Glutamatergic neuron (in vitro differentiated cells): ENCODE measurements around the gene POLN. TPM values are rescaled to one million over a fixed set of nuclear protein-coding genes. Genes with fewer than 3 reads are reported as not detected.

Experiments
- DNase-seq: peaks from one replicate; pipeline ENCODE4 v3.0.0; 2022
- H3K27ac Mint-ChIP-seq: one replicate; pipeline ENCODE4 v1.8.0; 2020; ENCODE audit warnings: mild to moderate bottlenecking, mixed read lengths, inconsistent platforms; ENCODE audit not compliant: unreplicated experiment
- H3K27me3 Mint-ChIP-seq: one replicate; pipeline ENCODE4 v1.8.0; 2020; ENCODE audit warnings: mild to moderate bottlenecking, moderate library complexity, mixed read lengths, inconsistent platforms; ENCODE audit not compliant: unreplicated experiment
- H3K36me3 Mint-ChIP-seq: one replicate; pipeline ENCODE4 v1.8.0; 2020; ENCODE audit warnings: mild to moderate bottlenecking, mixed read lengths, inconsistent platforms; ENCODE audit not compliant: unreplicated experiment
- H3K4me1 Mint-ChIP-seq: one replicate; pipeline ENCODE4 v1.8.0; 2020; ENCODE audit warnings: mild to moderate bottlenecking, low read depth, mixed read lengths, inconsistent platforms; ENCODE audit not compliant: unreplicated experiment
- H3K4me3 Mint-ChIP-seq: one replicate; pipeline ENCODE4 v1.8.0; 2020; ENCODE audit warnings: mild to moderate bottlenecking, mixed read lengths, inconsistent platforms; ENCODE audit not compliant: unreplicated experiment
- H3K9me3 Mint-ChIP-seq: one replicate; pipeline ENCODE4 v1.8.0; 2020; ENCODE audit warnings: mild to moderate bottlenecking, moderate library complexity, mixed read lengths, inconsistent platforms; ENCODE audit not compliant: unreplicated experiment
- total RNA-seq: library from RNA; stranded (reverse); fragmentation: NEBNext Ultra II Directional; extraction: Animal tissue kit (Norgen Biotek cat#: 25700); gene quantifications from one replicate; pipeline ENCODE4 v1.2.1, GENCODE V29; 2021; ENCODE audit not compliant: unreplicated experiment
- TF ChIP-seq, protein P1 (sequence below): fragments of 200-600 bp; sonication (generic); IDR thresholded peaks from one replicate; pipeline ENCODE4 v1.5.0; 2021; ENCODE audit not compliant: partially characterized antibody, unreplicated experiment

The POLN gene
- total RNA-seq, 1 donor from 2014 or later: 6.8 TPM

- peaks cover 3% of the 10 kb centered on the region for H3K9me3 Mint-ChIP-seq
- no peak overlapping the region for H3K4me3 Mint-ChIP-seq
- no peaks in the 10 kb centered on the region for H3K4me1 Mint-ChIP-seq
- peaks cover 6% of the 10 kb centered on the region for H3K36me3 Mint-ChIP-seq
- no peaks in the 10 kb centered on the region for H3K27me3 Mint-ChIP-seq
- TF ChIP-seq, protein P1, sequence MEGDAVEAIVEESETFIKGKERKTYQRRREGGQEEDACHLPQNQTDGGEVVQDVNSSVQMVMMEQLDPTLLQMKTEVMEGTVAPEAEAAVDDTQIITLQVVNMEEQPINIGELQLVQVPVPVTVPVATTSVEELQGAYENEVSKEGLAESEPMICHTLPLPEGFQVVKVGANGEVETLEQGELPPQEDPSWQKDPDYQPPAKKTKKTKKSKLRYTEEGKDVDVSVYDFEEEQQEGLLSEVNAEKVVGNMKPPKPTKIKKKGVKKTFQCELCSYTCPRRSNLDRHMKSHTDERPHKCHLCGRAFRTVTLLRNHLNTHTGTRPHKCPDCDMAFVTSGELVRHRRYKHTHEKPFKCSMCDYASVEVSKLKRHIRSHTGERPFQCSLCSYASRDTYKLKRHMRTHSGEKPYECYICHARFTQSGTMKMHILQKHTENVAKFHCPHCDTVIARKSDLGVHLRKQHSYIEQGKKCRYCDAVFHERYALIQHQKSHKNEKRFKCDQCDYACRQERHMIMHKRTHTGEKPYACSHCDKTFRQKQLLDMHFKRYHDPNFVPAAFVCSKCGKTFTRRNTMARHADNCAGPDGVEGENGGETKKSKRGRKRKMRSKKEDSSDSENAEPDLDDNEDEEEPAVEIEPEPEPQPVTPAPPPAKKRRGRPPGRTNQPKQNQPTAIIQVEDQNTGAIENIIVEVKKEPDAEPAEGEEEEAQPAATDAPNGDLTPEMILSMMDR: no peak
- no peak for DNase-seq
- H3K27ac Mint-ChIP-seq: no peak overlapping the region
Measured at GRCh38 chr4:2136726-2137125, 105.2 kb downstream of the POLN start.

DNA sequence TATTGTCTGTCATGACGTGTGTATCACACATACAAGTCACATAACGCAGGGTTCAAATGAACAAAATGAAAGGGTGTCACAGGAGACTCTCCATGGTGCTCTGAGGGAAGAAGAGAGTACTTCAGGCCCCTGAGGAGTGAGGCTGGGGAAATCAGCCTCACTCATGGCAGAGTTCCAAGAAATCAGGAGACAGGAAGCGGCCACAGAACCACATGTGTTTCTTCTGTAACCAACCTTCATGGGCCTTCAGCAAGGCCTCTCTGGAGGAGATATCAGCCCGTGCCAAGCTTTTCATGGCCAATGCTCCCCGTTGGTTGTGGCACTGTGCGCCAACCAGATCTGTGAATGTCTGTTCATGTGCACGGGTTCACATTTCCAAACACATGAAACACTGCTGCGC is 106.8 kb downstream of the POLN start:
- Mint-ChIP-seq H3K4me1 (no peaks in the 10 kb centered on the region), H3K27me3 (no peaks in the 10 kb centered on the region), H3K36me3 (peaks cover 6% of the 10 kb centered on the region), H3K27ac (no peak overlapping the region), H3K9me3 (peaks cover 3% of the 10 kb centered on the region), H3K4me3 (no peak overlapping the region)
- DNase-seq: no peak
- TF ChIP-seq, protein P1: no peak

DNA sequence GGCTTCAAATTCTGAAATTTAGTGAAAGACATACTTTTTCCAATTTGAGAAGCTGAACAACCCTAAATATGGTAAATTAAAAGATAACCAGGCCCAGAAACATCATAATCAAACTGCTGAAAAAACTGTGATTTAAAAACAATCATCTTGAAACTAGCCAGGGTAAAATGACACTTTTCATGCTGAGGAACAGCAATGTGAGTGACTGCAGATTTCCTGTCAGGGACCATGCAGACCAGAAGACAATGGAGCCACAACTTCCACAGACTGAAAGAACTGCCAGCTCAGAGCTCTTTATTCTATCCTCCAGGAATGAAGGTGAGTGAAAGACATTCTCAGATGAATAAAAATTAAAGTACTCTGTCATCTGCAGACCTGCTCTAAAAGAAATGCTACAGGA is 109.5 kb downstream of the POLN start:
- H3K27ac Mint-ChIP-seq: no peak overlapping the region
- no peaks in the 10 kb centered on the region for H3K4me1 Mint-ChIP-seq
- no peak overlapping the region for H3K4me3 Mint-ChIP-seq
- H3K27me3 Mint-ChIP-seq: no peaks in the 10 kb centered on the region
- TF ChIP-seq, protein P1: no peak
- no peak for DNase-seq
- peaks cover 3% of the 10 kb centered on the region for H3K9me3 Mint-ChIP-seq
- peaks cover 11% of the 10 kb centered on the region for H3K36me3 Mint-ChIP-seq

DNA sequence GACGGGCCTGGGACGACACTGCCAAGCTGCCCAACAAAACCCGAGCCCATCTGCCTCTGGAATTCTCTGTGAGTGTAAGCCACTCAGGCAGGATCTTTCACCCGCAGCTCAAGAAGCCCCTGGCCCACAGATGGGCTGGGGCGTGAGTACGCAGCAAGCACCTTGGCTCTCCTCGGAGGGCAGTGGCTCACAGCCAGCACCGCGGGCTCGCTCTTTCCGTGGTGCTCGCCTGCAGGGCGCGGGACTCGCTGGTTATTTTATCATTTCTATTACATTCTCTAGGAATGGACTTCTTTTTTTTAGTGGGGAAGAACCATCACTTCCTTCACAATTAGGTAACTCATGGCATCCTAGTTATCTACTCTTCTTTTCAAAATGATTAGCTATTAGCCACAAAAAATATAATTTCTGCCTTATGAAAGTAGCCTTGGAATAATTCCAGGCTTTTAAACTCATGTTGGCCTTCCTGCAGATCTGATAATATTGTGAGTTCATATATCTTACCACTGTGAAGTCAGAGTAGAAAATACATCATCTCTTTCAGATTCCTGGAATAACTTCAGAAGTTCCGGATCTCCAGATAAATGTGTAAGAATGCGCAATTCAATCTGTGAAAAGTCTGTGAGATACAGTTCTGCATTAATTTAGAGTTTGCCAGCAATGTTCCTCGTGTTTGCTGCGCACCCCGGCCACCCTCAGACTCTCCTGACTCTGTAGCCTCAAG is 114.2 kb downstream of the POLN start:
- TF ChIP-seq, protein P1: no peak
- H3K27me3 Mint-ChIP-seq: no peaks in the 10 kb centered on the region
- no peak overlapping the region for H3K27ac Mint-ChIP-seq
- H3K9me3 Mint-ChIP-seq: peaks cover 3% of the 10 kb centered on the region
- no peaks in the 10 kb centered on the region for H3K4me1 Mint-ChIP-seq
- DNase-seq: no peak
- H3K4me3 Mint-ChIP-seq: no peak overlapping the region
- peaks cover 11% of the 10 kb centered on the region for H3K36me3 Mint-ChIP-seq

- peaks cover 4% of the 10 kb centered on the region for H3K36me3 Mint-ChIP-seq
- H3K4me1 Mint-ChIP-seq: no peaks in the 10 kb centered on the region
Measured at GRCh38 chr4:2126309-2127043, 115.4 kb downstream of the POLN start.

More at GRCh38 chr4:2126309-2127043, 115.4 kb downstream of the POLN start:
- Mint-ChIP-seq H3K4me3 (no peak overlapping the region), H3K27me3 (no peaks in the 10 kb centered on the region), H3K27ac (no peak overlapping the region), H3K9me3 (no peaks in the 10 kb centered on the region)
- TF ChIP-seq, protein P1: no peak
- no peak for DNase-seq
